ENCODE data around the gene DGKK.

DNA sequence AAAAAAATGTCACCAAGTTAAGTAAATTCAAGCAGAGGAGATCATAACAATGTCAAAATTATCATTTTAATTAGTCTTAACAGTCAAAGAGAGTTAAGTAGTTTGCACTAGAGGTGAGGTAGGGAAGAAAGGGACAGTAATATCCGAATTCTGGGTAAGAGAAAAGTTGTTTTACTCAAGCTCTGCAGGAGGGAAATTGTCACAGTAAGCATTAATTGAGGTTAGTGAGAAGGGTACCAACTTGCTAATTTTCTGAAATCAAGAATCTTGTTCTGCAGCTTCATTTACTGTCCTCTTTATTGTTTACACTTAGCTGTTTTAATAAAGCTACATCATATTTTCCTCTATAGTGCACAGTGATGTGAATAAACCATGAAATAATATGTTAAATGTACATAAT, 11.0 kb downstream of the DGKK start:
- TF ChIP-seq, protein P1, sequence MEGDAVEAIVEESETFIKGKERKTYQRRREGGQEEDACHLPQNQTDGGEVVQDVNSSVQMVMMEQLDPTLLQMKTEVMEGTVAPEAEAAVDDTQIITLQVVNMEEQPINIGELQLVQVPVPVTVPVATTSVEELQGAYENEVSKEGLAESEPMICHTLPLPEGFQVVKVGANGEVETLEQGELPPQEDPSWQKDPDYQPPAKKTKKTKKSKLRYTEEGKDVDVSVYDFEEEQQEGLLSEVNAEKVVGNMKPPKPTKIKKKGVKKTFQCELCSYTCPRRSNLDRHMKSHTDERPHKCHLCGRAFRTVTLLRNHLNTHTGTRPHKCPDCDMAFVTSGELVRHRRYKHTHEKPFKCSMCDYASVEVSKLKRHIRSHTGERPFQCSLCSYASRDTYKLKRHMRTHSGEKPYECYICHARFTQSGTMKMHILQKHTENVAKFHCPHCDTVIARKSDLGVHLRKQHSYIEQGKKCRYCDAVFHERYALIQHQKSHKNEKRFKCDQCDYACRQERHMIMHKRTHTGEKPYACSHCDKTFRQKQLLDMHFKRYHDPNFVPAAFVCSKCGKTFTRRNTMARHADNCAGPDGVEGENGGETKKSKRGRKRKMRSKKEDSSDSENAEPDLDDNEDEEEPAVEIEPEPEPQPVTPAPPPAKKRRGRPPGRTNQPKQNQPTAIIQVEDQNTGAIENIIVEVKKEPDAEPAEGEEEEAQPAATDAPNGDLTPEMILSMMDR (IDR thresholded peaks at IDR 0.05; ENCODE audit: low read length), result no peak
- no peak for TF ChIP-seq EZH2 (IDR thresholded peaks at IDR 0.05; ENCODE audit: borderline replicate concordance, low read length)
